Thoracic aorta (tissue), 2 donors: ENCODE data around the gene PDLIM7. TPM values are rescaled to one million over a fixed set of nuclear protein-coding genes. Genes with fewer than 3 reads are reported as not detected.

Experiments used
- ATAC-seq: fragments of 150-250 bp; one replicate; pipeline ENCODE4 v1.8.0; 2017; ENCODE audit warnings: low read depth; ENCODE audit not compliant: insufficient number of reproducible peaks, low FRiP score
- DNase-seq: peaks from one replicate; pipeline ENCODE4 v3.0.0-alpha.2; 2020; ENCODE audit warnings: low spot score
- H3K27ac ChIP-seq, 2 donors: fragments of 200-600 bp; sonication (generic); 1 replicate in 1 of 2; 2 replicates in 1 of 2; pipeline ENCODE4 v1.5.1; 2016; ENCODE audit warnings: mild to moderate bottlenecking in 2 of 2, moderate library complexity in 2 of 2
- H3K27me3 ChIP-seq: fragments of 200-600 bp; sonication (generic); replicated peaks from 2 replicates; pipeline ENCODE4 v1.6.0; 2016; ENCODE audit warnings: mild to moderate bottlenecking; ENCODE audit not compliant: insufficient read depth
- H3K36me3 ChIP-seq: fragments of 200-600 bp; sonication (generic); one replicate; pipeline ENCODE4 v1.5.1; 2016
- H3K4me1 ChIP-seq, 2 donors: fragments of 200-600 bp; sonication (generic); 1 replicate in 1 of 2; 2 replicates in 1 of 2; pipeline versions ENCODE4 v1.5.1 to v1.6.0; 2016; ENCODE audit warnings: low read depth in 2 of 2, mild to moderate bottlenecking in 1 of 2; ENCODE audit not compliant: control insufficient read depth in 1 of 2
- H3K4me3 ChIP-seq: fragments of 200-600 bp; sonication (generic); 2 replicates; pipeline ENCODE4 v1.5.1; 2016; ENCODE audit warnings: mild to moderate bottlenecking
- H3K9me3 ChIP-seq: fragments of 200-600 bp; sonication (generic); 2 replicates; pipeline ENCODE4 v1.5.1; 2016
- CTCF ChIP-seq: fragments of 200-600 bp; sonication (generic); IDR thresholded peaks from one replicate; pipeline ENCODE4 v1.5.1; 2019; ENCODE audit warnings: antibody characterized with exemption
- total RNA-seq, 2 donors: library from RNA; depleted of rRNA; stranded (reverse); fragments of >200 nt; gene quantifications; one replicate each; pipeline versions ENCODE4 v1.1.0 to v1.2.3, GENCODE V29; 2016

PDLIM7 gene
- total RNA-seq, 2 donors from 2014 or later: 626 to 891 TPM

DNA sequence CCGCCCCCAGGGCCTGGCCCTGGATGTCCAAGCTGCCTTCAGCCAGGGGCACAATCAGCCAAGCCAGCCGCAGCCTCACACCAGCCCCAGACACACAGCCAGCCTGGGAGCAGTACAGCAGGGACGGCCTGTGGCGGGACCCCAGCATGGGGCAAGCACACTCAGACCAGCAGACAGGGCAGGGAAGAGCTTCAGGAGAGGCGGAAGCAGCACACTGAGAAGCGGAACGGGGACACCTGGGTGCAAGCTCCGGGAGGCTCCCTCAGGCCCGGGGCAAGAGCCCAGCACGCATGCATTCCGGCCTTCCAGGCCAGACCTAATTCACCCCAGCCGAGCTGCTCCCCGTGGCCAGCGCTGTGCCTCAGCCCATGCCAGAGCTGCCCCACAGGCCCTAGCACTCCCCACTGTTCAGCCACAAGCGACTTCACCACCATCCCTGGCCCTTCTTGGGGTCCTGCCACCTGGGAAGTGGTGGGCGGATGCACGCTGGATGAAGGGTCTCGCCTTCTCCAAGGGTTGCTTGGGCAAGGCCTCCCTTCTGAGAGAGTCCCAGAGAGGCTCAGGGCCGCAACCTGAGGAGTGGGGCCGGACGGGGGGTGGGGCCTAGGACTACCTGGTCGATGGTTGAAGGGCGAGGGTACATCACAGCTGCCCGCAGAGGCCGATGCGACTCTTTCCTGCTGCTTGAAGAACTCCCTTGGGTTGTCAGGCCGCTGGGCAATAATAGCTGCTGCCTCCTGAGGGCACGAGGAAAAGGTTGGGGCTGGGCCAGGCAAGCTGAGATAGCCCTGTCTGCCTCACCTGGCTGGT lies 37.4 kb downstream of the PDLIM7 start:
- H3K27me3 ChIP-seq: no peaks in the 10 kb centered on the region
- DNase-seq: no peak
- H3K4me1 ChIP-seq: peaks cover 4 to 26% of the 10 kb centered on the region in 2 donors
- no peak for ATAC-seq
- no peak overlapping the region for H3K4me3 ChIP-seq
- peaks cover 20% of the 10 kb centered on the region for H3K36me3 ChIP-seq
- TF ChIP-seq CTCF: no peak
- H3K9me3 ChIP-seq: no peaks in the 10 kb centered on the region
- no peak overlapping the region for H3K27ac ChIP-seq

DNA sequence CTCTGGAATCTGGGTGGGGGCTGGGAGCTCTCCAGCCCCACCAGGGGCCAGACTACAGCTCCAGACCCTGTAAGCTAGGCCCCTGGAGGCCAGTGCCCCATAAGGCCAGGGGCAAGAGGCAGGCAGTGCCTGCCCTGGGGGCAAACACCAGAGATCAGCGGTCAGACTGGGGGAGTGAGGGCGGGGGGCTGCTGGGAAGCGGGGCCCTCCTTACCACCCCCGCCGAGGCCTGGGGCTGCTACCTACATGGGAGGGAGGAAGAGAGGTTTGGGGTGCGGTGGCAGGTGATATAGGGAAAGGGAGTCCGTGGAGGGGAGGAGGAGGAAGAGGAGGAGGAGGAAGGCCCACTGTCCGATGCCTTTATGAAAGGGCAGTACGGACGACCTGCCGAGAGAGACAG lies 38.0 kb downstream of the PDLIM7 start:
- H3K27ac ChIP-seq: no peak overlapping the region
- TF ChIP-seq CTCF: no peak
- DNase-seq: no peak

DNA sequence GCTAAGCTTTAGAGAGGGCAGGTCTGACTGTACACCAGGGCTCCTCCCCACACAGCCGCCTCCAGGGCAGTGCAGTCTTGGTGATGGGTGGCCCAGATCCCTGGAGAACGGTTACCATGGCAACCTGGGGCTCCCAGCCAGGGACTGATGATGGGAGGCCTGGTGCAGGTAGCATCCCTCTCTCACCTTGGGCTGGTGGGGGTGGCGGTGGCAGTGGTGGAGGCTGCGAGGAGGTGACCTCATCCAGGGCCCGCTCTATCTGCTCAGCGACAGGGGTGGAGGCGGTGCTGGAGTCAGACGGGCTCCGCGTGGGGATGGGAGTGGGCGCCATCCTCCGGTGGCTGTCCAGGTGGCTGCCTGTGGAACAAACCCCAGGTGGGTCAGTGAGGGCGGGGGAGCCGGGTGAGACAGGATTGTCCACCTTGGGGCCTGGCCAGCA lies 38.5 kb downstream of the PDLIM7 start:
- no peak for ATAC-seq
- Histone ChIP-seq H3K4me1 (peaks cover 8 to 35% of the 10 kb centered on the region in 2 donors), H3K27ac (no peak overlapping the region), H3K36me3 (peaks cover 18% of the 10 kb centered on the region), H3K4me3 (no peak overlapping the region), H3K9me3 (no peaks in the 10 kb centered on the region), H3K27me3 (no peaks in the 10 kb centered on the region)
- TF ChIP-seq CTCF: no peak
- no peak for DNase-seq

More for the DNA sequence above, 38.0 kb downstream of the PDLIM7 start:
- Histone ChIP-seq H3K27me3 (no peaks in the 10 kb centered on the region), H3K4me1 (peaks cover 4 to 30% of the 10 kb centered on the region in 2 donors), H3K4me3 (no peak overlapping the region), H3K36me3 (peaks cover 18% of the 10 kb centered on the region), H3K9me3 (no peaks in the 10 kb centered on the region)
- ATAC-seq: no peak

- H3K9me3 ChIP-seq: no peaks in the 10 kb centered on the region
- H3K4me3 ChIP-seq: no peak overlapping the region
- TF ChIP-seq CTCF: no peak
- H3K27me3 ChIP-seq: no peaks in the 10 kb centered on the region
- H3K36me3 ChIP-seq: peaks cover 12% of the 10 kb centered on the region
- DNase-seq (no peak), ATAC-seq (no peak)
- H3K27ac ChIP-seq: peak overlapping the region in 1 of 2 donors; percentile 76
- H3K4me1 ChIP-seq: peaks cover 14 to 43% of the 10 kb centered on the region in 2 donors
Observed at GRCh38 chr5:177457852-177458681, 39.3 kb downstream of the PDLIM7 start.
